Heart left ventricle (tissue), 16 donors: ENCODE measurements around the gene TPSAB1. TPM values are rescaled to one million over a fixed set of nuclear protein-coding genes. Genes with fewer than 3 reads are reported as not detected.
"Not testable (repeated sequence)": the region's sequence is repeated elsewhere in the genome, so short reads cannot be mapped to it uniquely, and the experiment has no call there.

Source experiments
- ATAC-seq, 4 donors: fragments of 200-7000 bp; cut with Tn5 transposase; one replicate each; pipeline ENCODE4 v1.9.1; 2020 to 2022; ENCODE audit warnings: moderate library complexity in 4 of 4, mild to moderate bottlenecking in 3 of 4, moderate number of reproducible peaks in 1 of 4
- DNase-seq, 5 donors: peaks; one replicate each; pipeline ENCODE4 v3.0.0-alpha.2; 2020
- H3K27ac ChIP-seq, 12 donors: fragments of 200-600 bp; sonication (generic) in 4 of 12; one replicate each; pipeline versions ENCODE4 v1.5.0 to v1.8.0; 2016 to 2022; ENCODE audit warnings: mild to moderate bottlenecking in 2 of 12
- H3K27me3 ChIP-seq, 9 donors: fragments of 200-600 bp; sonication (generic) in 2 of 9; one replicate each; pipeline versions ENCODE4 v1.5.1 to v1.8.0; 2016 to 2022; ENCODE audit warnings: mild to moderate bottlenecking in 3 of 9
- H3K36me3 ChIP-seq, 9 donors: fragments of 200-600 bp; sonication (generic) in 2 of 9; one replicate each; pipeline versions ENCODE4 v1.5.0 to v1.8.0; 2018 to 2022; ENCODE audit warnings: mild to moderate bottlenecking in 2 of 9
- H3K4me1 ChIP-seq, 12 donors: fragments of 200-600 bp; sonication (generic) in 4 of 12; one replicate each; pipeline versions ENCODE4 v1.5.0 to v1.8.0; 2016 to 2022; ENCODE audit warnings: mild to moderate bottlenecking in 3 of 12
- H3K4me3 ChIP-seq, 12 donors: fragments of 200-600 bp; sonication (generic) in 4 of 12; one replicate each; pipeline versions ENCODE4 v1.5.0 to v1.8.0; 2017 to 2022; ENCODE audit warnings: mild to moderate bottlenecking in 9 of 12, moderate library complexity in 4 of 12
- H3K9me3 ChIP-seq, 12 donors: fragments of 200-600 bp; sonication (generic) in 4 of 12; one replicate each; pipeline versions ENCODE4 v1.5.0 to v1.8.0; 2016 to 2022; ENCODE audit warnings: mild to moderate bottlenecking in 1 of 12
- WGBS, 4 donors: extraction: QIAGEN DNeasy Blood & Tissue Kit in 2 of 4; methylation state at CpG; one replicate each; pipeline versions ENCODE4 v1.1.5 to v1.1.7; 2013 to 2018; 5-methylcytosine and 5-hydroxymethylcytosine counted together
- intact Hi-C, 10 donors: fragments of 100-400 bp; cut with DNase I; formaldehyde crosslinking; loops; one replicate each; pipeline versions ENCODE4 v1.11.1 to v1.14.2; 2022
- polyA plus RNA-seq, 2 donors: library from polyadenylated mRNA; stranded (reverse); fragments of 200-250 nt; gene quantifications; one replicate each; pipeline ENCODE4 v1.2.3, GENCODE V29; 2013
- total RNA-seq, 9 donors: library from RNA; depleted of rRNA in 2 of 9; stranded (reverse); fragments of >200 nt in 2 of 9; fragmentation: NEBNext Ultra II Directional in 3 of 9; extraction: Animal tissue kit (Norgen Biotek cat#: 25700) in 3 of 9; gene quantifications; one replicate each; pipeline versions ENCODE4 v1.1.0 to v1.2.4, GENCODE V29; 2016 to 2023
- donor health status: ischemic (EF 13 %, LVEDD 7.1; RV severe dilation, severe dysfunction).
- donor health status: healthy with polysubstance abuse.
- donor health status: DM: no; HTN: yes; CAD: no.
- donor health status: DM: no; HTN: no; CAD: no.
- donor health status: ischemic (EF 25% LVEDD 6.9; RV normal size, moderate dysfunction).
- donor health status: ischemic (EF 25% LVEDD 5.7; RV mildly dilated, moderate dysfunction).
- donor health status: healthy.
- donor health status: DM: yes; HTN: yes; CAD: no.
- donor health status: ischemic (EF 35%, LVEDD 5.7; RV mildly dilated, moderate dysfunction).
- donor health status: nonischemic (EF 11% LVEDD 7.7; RV severe dilation, severe dysfunction).
- donor health status: DM: yes; HTN: yes; CAD: no.
- donor health status: PGD.
- donor health status: ischemic (EF 29% LVEDD 5.4; RV normal size, mild dysfunction).
- donor health status: nonischemic (EF 23%, LVEDD 6.1; RV moderate dilation, normal function).

Gene TPSAB1
- total and polyA plus RNA-seq, 11 donors: 1.1 to 14.3 (median 3.4) TPM; not detected in 1

GRCh38 chr16:1228227-1228626 is 12.3 kb upstream of the TPSAB1 start:
- intact Hi-C loops: not testable (repeated sequence)
- 72 to 78% (median 73%) methylated on average over 6 to 7 of the region's 7 CpGs for WGBS, 4 donors

DNA sequence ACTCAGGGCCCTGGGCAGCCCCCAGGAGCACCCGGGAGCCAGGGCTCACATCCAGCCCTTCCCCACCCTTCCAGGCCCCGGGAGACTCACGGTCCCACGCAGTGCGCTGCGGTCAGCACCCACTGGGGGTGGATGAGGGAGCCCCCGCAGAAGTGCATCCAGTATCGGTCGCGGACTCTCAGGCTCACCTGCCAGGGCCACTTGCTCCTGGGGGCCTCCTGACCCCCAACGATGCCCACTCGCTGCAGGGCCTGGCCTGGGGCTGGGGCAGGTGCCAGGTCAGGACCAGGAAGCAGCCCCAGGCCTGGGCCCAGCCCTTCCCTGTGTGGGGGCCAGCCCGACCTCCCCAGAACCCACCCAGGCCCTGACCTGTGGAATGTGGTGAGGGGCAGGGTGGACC is 11.0 kb upstream of the TPSAB1 start:
- H3K4me1 ChIP-seq, H3K27ac ChIP-seq, H3K36me3 ChIP-seq, intact Hi-C loops, H3K9me3 ChIP-seq, H3K27me3 ChIP-seq, ATAC-seq, H3K4me3 ChIP-seq: not testable (repeated sequence)
- WGBS, 4 donors: 84 to 90% methylated on average over 10 to 12 of the region's 13 CpGs; no CpG with 5 or more reads in 2 of the 4 donors
- peak in 1 of 5 donors; percentile 11 for DNase-seq

More at GRCh38 chr16:1228227-1228626, 12.3 kb upstream of the TPSAB1 start:
- H3K9me3 ChIP-seq, H3K4me1 ChIP-seq, H3K36me3 ChIP-seq, H3K27me3 ChIP-seq, ATAC-seq, H3K27ac ChIP-seq, H3K4me3 ChIP-seq: not testable (repeated sequence)
- DNase-seq: peak in 2 of 5 donors; percentile 10 to 11

- intact Hi-C loops, H3K36me3 ChIP-seq, H3K27ac ChIP-seq, H3K4me1 ChIP-seq, ATAC-seq, DNase-seq, H3K27me3 ChIP-seq, H3K9me3 ChIP-seq, H3K4me3 ChIP-seq: not testable (repeated sequence)
- WGBS, 4 donors: 71 to 86% methylated on average over 2 to 6 of the region's 11 CpGs; no CpG with 5 or more reads in 2 of the 4 donors
Measured at GRCh38 chr16:1230084-1230470, 10.4 kb upstream of the TPSAB1 start, which contains the start of gene TPSB2. Gene TPSB2, minus strand, starts transcription at chr16:1230184. Its CDS starts 233 bp downstream, at chr16:1229951.

- intact Hi-C loops, H3K9me3 ChIP-seq, H3K36me3 ChIP-seq, ATAC-seq, H3K4me3 ChIP-seq, H3K4me1 ChIP-seq, H3K27me3 ChIP-seq, H3K27ac ChIP-seq: not testable (repeated sequence)
- peak in 1 of 5 donors; percentile 21 for DNase-seq
- WGBS, 4 donors: 78 to 88% (median 82%) methylated on average over 4 to 17 of the region's 17 CpGs
Measured at GRCh38 chr16:1230471-1231212, 9.9 kb upstream of the TPSAB1 start.

- H3K27me3 ChIP-seq, H3K36me3 ChIP-seq, H3K9me3 ChIP-seq, H3K27ac ChIP-seq, intact Hi-C loops, H3K4me3 ChIP-seq, H3K4me1 ChIP-seq, ATAC-seq: not testable (repeated sequence)
- WGBS, 4 donors: 83 to 90% (median 84%) methylated on average over 2 to 7 of the region's 7 CpGs
- peak in 2 of 5 donors; percentile 9 to 25 for DNase-seq
Measured at GRCh38 chr16:1231301-1231700, 9.2 kb upstream of the TPSAB1 start.

GRCh38 chr16:1232049-1232748 is 8.3 kb upstream of the TPSAB1 start:
- H3K36me3 ChIP-seq, intact Hi-C loops, H3K9me3 ChIP-seq, H3K4me1 ChIP-seq, DNase-seq, H3K27me3 ChIP-seq, H3K4me3 ChIP-seq, H3K27ac ChIP-seq: not testable (repeated sequence)
- peak in 3 of 4 donors; percentile 44 to 73 (median 62) for ATAC-seq
- no CpG with 5 or more reads among the region's 47 CpGs for WGBS, 4 donors

GRCh38 chr16:1236659-1237058 is 3.8 kb upstream of the TPSAB1 start:
- H3K4me3 ChIP-seq, H3K9me3 ChIP-seq, DNase-seq, H3K27ac ChIP-seq, H3K36me3 ChIP-seq, H3K27me3 ChIP-seq, intact Hi-C loops, H3K4me1 ChIP-seq: not testable (repeated sequence)
- ATAC-seq: peak in 3 of 4 donors; percentile 44 to 67 (median 58)
- no CpG with 5 or more reads among the region's 29 CpGs for WGBS, 4 donors
